GM18499 (cell line): ENCODE measurements around the gene SKAP2.

Source experiments
- ATAC-seq: cut with Tn5 transposase; IDR thresholded peaks from one replicate; pipeline ENCODE4 v1.9.1; 2021; ENCODE audit warnings: moderate number of reproducible peaks; ENCODE audit not compliant: insufficient read depth, unreplicated experiment

The SKAP2 gene

DNA sequence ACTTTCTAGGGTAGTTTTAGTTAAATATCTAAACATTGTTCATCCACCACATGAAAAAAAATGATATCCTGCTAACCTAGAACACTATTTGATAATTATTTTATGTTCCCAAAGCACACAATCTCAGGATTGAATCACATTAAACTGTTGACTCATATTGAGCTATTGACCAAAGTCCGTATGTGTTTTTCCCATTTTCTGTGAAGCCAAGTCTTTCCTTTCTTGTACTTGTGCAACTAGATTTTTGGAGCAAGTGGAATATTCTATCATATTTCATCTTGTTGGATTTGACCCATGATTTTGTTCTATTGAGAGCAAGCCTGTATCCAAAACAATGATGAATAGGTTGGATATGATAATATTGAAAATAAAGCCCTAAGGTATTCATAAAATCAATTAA is 164.6 kb downstream of the SKAP2 start:
- ATAC-seq, result no peak

DNA sequence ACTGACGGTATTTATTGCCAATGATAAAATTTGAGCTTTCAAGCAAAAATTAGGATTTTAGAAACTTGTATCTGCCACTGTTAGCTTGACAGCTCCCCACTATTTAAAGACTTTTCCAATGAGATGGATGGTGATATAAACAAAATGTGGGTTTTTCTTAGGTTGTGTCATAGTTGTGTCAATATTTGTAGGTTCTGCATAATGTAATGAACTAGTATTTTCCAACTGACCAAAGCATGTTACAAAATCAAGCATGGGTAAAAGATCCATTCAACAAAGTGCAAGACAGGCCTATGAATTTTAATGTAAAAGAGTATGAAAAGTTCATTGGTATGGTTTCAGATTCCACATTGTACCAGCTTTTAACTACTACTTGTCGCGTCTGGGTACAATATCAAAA is 165.6 kb downstream of the SKAP2 start:
- ATAC-seq, result no peak

DNA sequence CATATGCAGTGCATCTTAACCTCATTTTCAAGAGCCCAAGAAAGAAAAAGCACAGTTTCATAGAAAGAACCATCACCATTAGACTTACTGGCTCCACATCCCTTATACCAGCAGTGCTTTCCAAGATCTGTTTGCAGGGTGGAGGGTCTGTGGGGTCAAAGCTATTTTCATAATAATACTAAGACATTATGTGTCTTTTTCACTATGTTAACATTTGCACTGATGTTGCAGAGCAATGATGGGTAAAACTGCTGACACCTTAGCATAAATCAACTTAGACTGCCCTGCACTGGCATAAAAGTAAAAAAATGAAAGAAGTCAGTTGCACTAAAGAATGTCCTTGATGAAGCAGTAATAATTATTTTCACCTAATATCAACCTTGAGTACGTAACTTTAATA is 166.2 kb downstream of the SKAP2 start:
- ATAC-seq, result no peak

DNA sequence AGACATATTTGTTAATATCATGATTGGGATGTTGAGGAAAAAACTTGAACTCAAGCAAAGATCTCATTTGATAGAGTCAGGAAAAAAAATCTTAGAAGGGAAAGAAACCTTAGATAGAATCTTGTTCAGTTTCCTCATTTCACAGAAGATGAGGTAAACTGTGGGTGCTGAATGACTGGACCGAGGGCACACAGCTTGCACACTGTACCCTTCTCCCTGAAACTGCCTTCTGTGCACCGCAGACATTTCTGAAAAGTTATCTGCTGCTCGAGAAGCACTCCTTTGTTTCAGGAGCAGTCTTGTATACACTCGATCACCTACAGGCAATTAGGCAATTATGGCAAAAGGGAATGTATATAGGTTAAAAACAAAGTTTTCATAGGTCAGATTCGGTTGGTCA is 167.4 kb downstream of the SKAP2 start:
- no peak for ATAC-seq

DNA sequence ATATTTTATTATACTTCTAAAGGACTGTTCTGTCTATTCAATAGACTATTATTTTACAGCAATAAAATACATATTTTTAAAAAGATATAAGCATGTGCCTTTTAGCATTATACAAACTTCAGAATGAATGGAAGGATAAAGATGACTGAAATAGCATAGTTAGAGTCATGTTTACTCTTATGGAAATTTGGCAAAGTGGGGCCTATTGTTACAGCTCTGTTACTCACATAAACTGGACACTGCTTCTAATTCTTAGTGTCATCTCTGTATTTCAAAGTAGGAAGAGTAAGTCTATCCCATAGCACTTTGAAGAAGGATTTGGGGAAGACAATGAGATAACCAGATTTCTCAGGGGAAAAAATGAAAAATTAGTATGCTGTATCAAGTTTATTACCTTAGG is 168.2 kb downstream of the SKAP2 start:
- ATAC-seq, result no peak

DNA sequence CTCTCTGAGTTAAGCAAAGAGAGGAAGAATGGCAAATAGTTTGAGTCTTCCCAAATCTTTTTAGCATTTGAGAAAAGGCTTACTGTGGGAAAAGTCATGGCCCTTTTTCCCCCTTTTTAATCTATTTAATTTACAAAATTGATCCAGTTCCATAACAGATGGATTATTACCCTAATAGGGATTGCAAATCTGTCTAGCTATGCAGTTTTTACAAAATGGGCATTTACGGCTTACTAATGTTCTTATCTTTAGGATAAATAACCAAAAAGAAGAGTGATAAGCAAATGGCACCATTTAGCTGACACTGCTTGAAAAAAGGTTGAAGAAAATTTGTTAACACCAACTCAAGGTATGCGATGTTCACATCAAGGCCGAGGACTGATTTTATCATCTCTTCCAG is 169.7 kb downstream of the SKAP2 start:
- no peak for ATAC-seq

DNA sequence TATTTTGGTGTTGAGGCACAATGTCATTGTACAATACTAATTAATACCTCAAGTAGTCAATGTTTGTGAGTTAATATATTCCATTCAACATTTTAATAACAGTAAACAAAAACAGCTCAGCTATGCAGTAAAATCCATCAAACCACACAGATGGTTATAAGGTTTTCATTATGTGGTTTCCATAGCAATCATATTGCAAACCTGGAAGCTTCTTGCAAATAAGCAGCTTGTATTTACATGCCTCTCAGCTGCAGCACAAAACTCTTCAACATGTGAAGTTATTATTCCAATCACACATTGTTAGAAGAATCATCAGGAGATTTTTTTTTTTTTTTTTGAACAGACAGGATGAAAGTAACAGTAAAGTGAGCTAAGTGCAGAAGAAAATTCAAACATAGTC is 170.2 kb downstream of the SKAP2 start:
- no peak for ATAC-seq

DNA sequence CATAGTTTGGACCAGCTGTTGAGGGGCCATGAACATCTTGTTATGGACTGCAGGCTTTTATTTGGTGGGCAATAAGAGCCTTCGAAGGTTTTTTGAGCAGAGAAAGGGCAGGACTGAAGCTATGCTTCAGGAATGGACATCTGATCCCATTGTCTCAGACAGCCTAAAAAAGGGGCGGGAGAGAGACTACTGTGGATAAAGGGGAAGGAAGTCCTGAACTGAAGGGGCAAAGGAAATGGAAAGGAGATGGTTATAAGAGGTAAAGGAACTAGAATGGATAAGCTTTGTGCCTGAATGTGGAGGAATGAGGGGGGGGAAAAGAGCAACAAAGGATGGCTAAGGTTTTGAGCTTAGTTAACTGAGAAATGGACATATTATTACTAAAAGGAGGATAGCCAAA is 172.5 kb downstream of the SKAP2 start:
- no peak for ATAC-seq

DNA sequence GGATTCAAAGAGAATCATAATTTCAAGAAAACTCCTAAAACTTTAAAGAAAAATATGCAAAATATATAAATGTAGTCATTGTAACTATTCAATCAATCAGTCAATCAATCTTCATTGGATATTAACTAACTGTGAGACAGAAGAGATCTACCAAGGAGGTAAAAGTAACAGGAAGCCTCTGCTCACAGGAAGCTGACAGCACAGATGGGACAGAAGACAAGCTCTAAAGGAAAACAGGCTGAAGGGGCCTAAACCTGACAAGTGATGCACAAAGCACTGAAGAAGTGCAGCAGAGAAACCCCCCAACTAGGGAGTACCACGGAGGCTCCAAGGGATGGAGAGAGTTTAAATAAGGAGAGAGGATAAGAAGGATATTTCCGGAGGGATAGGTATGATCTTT is 173.0 kb downstream of the SKAP2 start:
- no peak for ATAC-seq

DNA sequence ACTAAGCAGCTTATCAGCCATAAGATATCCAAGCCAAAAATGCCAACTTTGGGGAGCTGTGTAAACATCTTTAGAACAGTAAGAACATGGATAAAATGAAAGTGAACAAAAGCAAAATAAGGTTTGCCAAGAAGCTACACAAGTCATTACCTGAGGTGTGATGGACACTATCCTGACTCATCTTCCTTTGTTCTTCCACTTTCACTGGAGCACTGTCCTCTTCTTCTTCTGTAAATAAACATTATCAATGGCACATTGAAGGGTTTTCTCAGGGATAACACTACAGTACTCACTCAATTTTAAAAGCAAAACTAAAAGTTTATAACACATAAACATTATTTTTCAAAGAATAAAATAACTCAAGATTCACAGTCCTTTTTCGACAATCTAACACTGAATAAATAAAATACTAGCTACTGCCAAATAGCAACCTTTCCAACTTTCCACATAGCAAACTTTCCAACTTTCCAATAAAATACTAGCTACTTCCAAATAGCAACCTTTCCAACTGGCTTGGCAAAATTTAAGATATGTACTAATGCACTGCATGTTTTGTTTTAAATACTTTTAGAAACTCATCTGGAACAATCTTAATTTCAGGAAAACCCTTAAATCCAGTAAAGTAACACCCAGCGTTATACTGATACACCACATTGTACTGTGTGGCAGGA is 174.1 kb downstream of the SKAP2 start:
- ATAC-seq, result no peak

DNA sequence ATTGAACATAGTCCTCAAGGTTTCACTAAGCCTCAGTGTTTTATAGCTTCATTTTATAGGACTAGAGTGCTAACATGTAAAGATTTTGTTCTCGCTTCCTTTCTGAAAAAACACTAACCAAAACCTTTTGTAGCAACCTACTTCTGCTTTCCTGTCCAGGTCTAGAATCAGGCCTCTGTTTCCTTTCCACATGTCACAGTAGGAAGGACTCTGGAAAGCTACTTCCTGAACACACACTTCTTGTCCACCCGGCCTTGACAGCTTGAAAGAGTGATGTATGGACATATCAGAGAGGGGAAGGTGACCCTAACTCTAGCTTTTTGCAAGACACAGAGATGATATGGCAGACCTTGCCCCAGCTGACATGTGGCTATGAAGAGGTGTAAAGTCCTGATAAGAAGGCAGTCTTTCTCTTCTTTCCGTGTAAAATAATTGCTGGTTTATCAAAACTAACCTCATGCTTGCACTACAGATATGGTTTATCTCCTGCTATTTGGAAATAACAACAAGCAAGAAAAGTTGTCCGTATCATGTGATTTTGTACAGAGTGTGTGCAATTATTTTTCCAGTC is 175.4 kb downstream of the SKAP2 start:
- peak; percentile 66 for ATAC-seq

DNA sequence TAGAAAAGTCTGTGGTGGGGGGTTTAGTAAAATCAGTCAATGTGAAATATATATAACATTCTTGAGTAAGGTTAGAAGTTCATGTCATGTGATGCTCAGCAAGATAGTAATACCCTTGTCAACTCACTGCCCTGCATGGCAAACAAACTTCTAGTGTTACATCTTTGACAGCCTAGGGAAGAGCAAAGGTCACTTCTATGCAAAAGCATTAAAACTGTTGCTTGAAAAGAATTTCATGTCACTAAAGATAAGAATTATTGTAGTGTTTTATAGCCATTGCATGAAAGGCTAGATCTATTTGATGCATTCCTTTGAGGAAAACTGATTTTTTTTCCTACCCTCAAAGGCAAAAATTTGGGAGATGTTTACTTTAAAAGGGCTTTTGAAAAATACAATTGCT is 176.0 kb downstream of the SKAP2 start:
- no peak for ATAC-seq

DNA sequence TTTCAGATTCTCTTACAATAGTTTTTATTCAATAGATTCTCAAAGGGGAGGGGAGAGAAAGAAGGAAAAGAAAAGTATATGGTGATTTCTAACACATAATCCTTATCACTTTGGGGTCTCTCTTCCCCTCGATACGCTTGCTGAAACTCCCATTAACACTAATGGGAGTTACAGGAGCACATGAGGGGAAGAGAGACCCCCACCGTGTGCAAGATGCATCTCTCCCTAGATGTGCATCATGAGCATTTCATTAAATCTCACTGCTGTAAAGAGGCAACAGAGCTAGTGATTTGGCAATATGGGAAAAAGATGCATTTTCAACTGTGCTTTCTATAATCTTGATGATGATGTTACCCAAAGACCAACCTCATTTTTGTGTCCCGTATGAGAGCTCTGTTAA is 177.4 kb downstream of the SKAP2 start:
- ATAC-seq, result no peak

DNA sequence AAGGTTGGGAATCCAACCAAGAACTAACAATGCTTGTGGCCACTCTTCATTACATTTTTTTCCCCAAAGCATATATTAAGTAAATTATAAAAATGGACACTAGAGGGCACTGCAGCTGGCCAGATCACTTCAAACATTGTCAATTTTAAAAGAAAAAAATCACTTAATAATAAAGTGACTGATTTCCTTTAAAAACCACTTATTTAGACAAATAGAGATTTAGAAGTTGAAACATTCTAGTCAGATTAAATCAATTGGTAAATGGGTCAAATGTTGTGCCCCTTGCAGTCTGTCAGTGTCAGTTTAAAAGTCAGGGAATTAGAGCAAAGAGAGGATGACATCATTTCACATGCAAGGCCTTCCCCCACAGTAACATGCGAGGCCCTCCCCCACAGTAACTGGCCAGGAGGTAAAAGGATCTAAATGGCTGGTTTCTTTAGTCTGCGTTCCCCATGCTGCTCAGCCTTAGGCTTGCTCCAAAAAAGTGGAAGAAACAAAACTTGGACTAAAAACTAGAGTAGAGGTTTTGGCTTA is 177.9 kb downstream of the SKAP2 start:
- ATAC-seq, result no peak

DNA sequence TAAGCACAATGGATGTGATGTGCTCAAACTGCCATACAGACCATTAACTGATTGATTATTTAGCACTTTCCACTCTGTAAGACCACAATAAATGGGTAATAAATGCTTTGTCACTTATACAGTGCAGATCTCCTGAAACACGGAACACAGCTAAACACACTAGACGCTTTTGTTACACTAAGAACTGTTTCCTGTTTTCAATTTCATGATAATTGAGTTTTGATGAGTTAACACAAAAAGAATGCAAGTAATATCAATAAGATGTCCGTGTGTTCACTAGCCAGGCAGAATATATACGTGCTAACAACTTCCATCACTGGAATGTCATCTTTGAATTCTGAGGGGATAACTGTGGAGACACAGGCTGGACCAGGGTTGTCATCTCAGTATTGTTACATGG is 178.8 kb downstream of the SKAP2 start:
- ATAC-seq, result no peak

DNA sequence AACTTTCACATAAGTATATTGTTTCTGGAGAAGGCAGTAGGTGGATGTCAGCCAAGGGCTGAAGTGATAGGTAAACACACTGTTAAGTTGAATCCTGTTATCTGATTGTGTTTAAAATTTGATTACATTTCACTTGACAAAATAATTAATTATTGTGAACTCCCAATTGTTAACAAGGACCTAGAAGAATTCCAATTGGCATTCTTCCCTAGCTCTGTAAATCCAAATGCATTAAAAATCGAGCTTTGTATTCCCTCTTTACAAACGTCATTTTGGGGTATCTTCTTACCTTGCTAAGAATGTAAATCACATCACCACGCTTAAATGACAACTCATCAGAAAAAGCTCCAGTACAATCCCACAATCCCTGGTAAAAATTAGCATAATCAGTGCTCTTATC is 179.9 kb downstream of the SKAP2 start:
- ATAC-seq, result no peak

DNA sequence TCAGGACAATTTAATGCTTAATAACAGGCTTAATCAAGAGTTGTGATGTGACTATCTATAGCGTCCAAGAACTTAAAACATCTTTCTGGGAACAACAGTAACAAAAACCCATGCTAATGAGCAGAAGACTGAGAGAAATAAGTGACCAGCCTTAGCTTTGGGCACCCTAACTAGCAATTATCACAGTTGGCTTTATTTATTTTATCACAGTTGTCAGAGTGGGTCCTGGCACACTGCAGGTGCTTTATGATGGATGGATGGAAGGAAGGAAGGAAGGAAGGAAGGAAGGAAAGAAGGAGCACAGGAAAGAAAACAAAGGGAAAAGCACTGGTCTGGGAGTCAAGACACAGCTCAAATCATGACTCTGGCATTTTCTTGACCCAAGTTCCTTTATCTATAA is 181.1 kb downstream of the SKAP2 start:
- ATAC-seq, result no peak

DNA sequence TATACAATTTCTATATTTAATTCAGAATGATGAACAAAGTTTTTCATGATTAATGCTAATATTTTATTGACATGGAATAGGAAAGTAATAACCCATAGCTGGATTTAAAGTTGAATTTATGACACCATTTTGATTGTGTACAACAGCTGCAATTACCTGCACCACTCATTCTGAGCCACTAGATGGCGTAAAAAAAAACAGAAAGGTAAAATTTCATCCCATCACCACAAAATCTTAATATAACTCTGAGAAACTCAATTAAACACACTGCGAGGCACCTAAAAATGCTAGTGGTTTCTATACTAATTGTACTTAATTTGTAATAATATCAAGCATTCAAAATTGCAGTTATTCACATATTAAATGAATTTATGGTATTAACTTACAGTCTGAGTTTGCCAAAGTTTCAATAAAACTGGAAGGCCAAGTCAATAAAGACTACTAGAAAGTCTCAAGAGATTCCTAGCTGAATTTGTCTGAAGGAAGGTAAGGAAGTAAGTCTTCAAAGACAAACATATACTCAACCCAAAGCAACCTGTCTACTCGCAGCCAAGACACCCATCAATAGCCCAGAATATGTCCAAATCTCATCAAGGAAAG is 182.5 kb downstream of the SKAP2 start:
- ATAC-seq, result no peak

DNA sequence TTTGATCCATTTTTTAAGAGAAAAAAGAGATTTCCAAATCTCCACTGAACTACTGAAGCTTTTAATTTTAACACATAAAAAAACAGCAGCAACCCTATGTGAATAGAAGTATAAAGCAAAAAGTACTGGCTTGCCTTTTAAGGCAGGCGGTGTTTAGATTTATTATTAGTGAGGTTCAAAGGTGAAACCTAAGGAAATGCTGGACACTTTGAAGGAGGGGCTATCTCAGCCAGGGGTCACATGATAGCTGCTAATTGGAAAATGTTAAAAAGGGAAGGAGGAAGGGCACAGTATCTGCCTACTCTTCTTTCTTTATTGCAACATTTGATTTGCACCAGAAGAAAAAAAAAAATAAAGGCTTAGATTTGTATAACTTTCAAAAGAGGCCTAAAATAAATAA is 183.8 kb downstream of the SKAP2 start:
- ATAC-seq, result no peak

DNA sequence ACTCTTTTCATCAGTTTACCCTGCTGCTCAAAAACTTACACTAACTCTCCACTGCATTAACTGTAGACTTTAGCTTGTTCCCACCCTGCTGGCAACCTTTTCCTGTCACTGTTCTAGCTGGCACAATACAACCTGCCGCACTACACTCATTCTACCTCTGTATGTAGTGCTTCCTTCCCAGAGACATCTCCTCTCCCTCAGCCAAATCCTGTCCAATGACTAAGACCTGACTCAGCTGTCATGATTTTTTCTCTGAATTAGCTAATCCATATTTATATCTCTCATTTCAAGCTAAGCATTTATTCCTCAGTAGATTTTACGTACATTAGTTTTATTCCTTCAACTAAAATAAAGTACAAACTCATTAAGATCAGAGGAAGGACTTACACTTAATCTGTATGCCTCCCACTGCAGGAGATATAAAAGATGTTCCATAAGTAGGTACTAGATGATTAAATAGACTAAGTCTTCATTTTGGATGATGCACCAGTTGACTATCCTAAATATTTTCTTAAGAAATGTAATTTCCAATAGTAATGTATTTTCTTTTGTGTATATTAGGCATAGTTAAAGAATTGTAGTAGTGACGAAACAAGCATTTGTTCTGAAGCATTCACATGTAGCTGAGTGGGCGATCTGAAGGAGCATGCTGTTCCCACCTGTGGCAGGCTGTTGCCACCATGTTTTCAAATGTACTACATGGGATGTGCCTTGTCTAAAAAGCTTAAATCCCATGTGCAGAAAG is 189.1 kb downstream of the SKAP2 start:
- no peak for ATAC-seq

DNA sequence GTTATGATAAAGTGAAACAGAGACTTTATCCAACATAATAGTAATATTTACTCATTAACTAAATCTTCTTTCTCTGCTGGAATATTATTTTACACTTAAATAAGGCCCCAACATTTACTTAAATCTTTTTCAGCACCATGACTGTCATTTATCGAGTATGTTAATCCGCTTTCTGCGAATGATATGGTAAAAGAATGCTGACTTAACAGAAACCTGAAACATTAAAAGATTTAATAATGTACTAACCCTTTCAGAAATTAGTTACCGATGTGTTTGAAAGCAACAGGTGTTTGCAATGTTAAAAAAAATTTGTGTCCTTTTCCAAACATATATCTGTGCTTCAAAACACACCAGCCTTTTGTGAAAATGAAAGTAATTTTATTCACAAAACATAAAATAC is 190.5 kb downstream of the SKAP2 start:
- ATAC-seq, result no peak
